ENCODE results near the gene KATNAL1. TPM values are rescaled to one million over a fixed set of nuclear protein-coding genes. Genes with fewer than 3 reads are reported as not detected.

KATNAL1 gene
- total and polyA plus RNA-seq, 2 experiments from 2014 or later = 2.1 to 9.8 TPM

- Histone ChIP-seq H3K79me2 (no peaks in the 10 kb centered on the region), H3K27me3 (no peaks in the 10 kb centered on the region), H3K9me3 (ENCODE audit: low read depth) (no peaks in the 10 kb centered on the region), H3K27ac (peak overlapping the region; percentile 34), H4K20me1 (ENCODE audit: insufficient read depth, poor library complexity, severe bottlenecking) (no peaks in the 10 kb centered on the region), H2AFZ (peak overlapping the region; percentile 33), H3K4me1 (ENCODE audit: insufficient read depth) (peaks cover 19% of the 10 kb centered on the region), H3K9me2 (replicated peaks; ENCODE audit: insufficient read depth) (no peaks in the 10 kb centered on the region), H3K4me3 (no peak overlapping the region), H3K36me3 (replicated peaks; ENCODE audit: insufficient read depth, low read depth) (no peaks in the 10 kb centered on the region), H3K4me2 (peak overlapping the region; percentile 38)
- peak; percentile 75 for DNase-seq (ENCODE audit: low spot score)
- TF ChIP-seq CTCF (IDR thresholded peaks at IDR 0.05; ENCODE audit: poor library complexity) (no peak), EZH2phosphoT487 (IDR thresholded peaks at IDR 0.05; ENCODE audit: low read depth, severe bottlenecking, unreplicated experiment) (no peak), EZH2 (IDR thresholded peaks at IDR 0.05; ENCODE audit: borderline replicate concordance) (no peak)
- WGBS (ENCODE audit: low lambda C conversion rate, missing lambda C conversion rate) = 47% methylated on average over 9 of the region's 9 CpGs
These were observed 34.6 kb upstream of the KATNAL1 start for GRCh38 chr13:30341815-30342570.

- no peaks in the 10 kb centered on the region for H3K9me3 ChIP-seq (ENCODE audit: low read depth)
- H4K20me1 ChIP-seq (ENCODE audit: insufficient read depth, poor library complexity, severe bottlenecking) = no peaks in the 10 kb centered on the region
- peak overlapping the region; percentile 36 for H3K27ac ChIP-seq
- no peak overlapping the region for H2AFZ ChIP-seq
- peaks cover 19% of the 10 kb centered on the region for H3K4me1 ChIP-seq (ENCODE audit: insufficient read depth)
- TF ChIP-seq CTCF (IDR thresholded peaks at IDR 0.05; ENCODE audit: poor library complexity) (no peak), EZH2 (IDR thresholded peaks at IDR 0.05; ENCODE audit: borderline replicate concordance) (no peak), EZH2phosphoT487 (IDR thresholded peaks at IDR 0.05; ENCODE audit: low read depth, severe bottlenecking, unreplicated experiment) (no peak)
- 52% methylated on average over 10 of the region's 10 CpGs for WGBS (ENCODE audit: low lambda C conversion rate, missing lambda C conversion rate)
- no peaks in the 10 kb centered on the region for H3K36me3 ChIP-seq (replicated peaks; ENCODE audit: insufficient read depth, low read depth)
- no peaks in the 10 kb centered on the region for H3K27me3 ChIP-seq
- H3K79me2 ChIP-seq = no peaks in the 10 kb centered on the region
- no peaks in the 10 kb centered on the region for H3K9me2 ChIP-seq (replicated peaks; ENCODE audit: insufficient read depth)
- H3K4me3 ChIP-seq = no peak overlapping the region
- DNase-seq (ENCODE audit: low spot score) = peak; percentile 50
- peak overlapping the region; percentile 61 for H3K4me2 ChIP-seq
These were observed 33.2 kb upstream of the KATNAL1 start for GRCh38 chr13:30340331-30341250.

- no peak for DNase-seq (ENCODE audit: low spot score)
- Histone ChIP-seq H3K36me3 (replicated peaks; ENCODE audit: insufficient read depth, low read depth) (no peaks in the 10 kb centered on the region), H4K20me1 (ENCODE audit: insufficient read depth, poor library complexity, severe bottlenecking) (no peaks in the 10 kb centered on the region), H3K4me3 (no peak overlapping the region), H3K9me3 (ENCODE audit: low read depth) (no peaks in the 10 kb centered on the region), H3K79me2 (no peaks in the 10 kb centered on the region), H3K27me3 (no peaks in the 10 kb centered on the region), H3K4me2 (no peak overlapping the region), H2AFZ (no peak overlapping the region), H3K27ac (peak overlapping the region; percentile 36), H3K4me1 (ENCODE audit: insufficient read depth) (peaks cover 19% of the 10 kb centered on the region), H3K9me2 (replicated peaks; ENCODE audit: insufficient read depth) (no peaks in the 10 kb centered on the region)
- TF ChIP-seq EZH2 (IDR thresholded peaks at IDR 0.05; ENCODE audit: borderline replicate concordance) (no peak), CTCF (IDR thresholded peaks at IDR 0.05; ENCODE audit: poor library complexity) (no peak), EZH2phosphoT487 (IDR thresholded peaks at IDR 0.05; ENCODE audit: low read depth, severe bottlenecking, unreplicated experiment) (no peak)
- 81% methylated on average over 12 of the region's 12 CpGs for WGBS (ENCODE audit: low lambda C conversion rate, missing lambda C conversion rate)
These were observed 32.5 kb upstream of the KATNAL1 start for GRCh38 chr13:30339738-30340330.
